HUES6 (cell line): ENCODE results near the gene MAN1B1.

Experiments
- H3K27ac ChIP-seq: 2 replicates; pipeline ENCODE4 v1.7.0; 2013; ENCODE audit warnings: low read depth, mild to moderate bottlenecking, low read length, inconsistent platforms
- H3K27me3 ChIP-seq: 2 replicates; pipeline ENCODE4 v1.6.1; 2013; ENCODE audit warnings: low read length; ENCODE audit not compliant: control insufficient read depth, insufficient read depth
- H3K36me3 ChIP-seq: 2 replicates; pipeline ENCODE4 v1.6.1; 2013; ENCODE audit warnings: low read length; ENCODE audit not compliant: control insufficient read depth, insufficient read depth
- H3K4me1 ChIP-seq: 2 replicates; pipeline ENCODE4 v1.6.1; 2013; ENCODE audit warnings: low read length; ENCODE audit not compliant: control insufficient read depth, insufficient read depth
- H3K4me3 ChIP-seq: 2 replicates; pipeline ENCODE4 v1.5.1; 2013; ENCODE audit warnings: low read depth, low read length
- H3K9ac ChIP-seq: one replicate; pipeline ENCODE4 v1.6.1; 2013; ENCODE audit warnings: mild to moderate bottlenecking, low read length
- H3K9me3 ChIP-seq: 2 replicates; pipeline ENCODE4 v1.6.1; 2013; ENCODE audit warnings: low read depth, low read length; ENCODE audit not compliant: control insufficient read depth, insufficient read depth

The MAN1B1 gene

GRCh38 chr9:137086531-137087408 lies at the start of gene MAN1B1:
Gene MAN1B1 (plus strand): TSS chr9:137086985. CDS start chr9:137087000, 15 bp downstream.
- Histone ChIP-seq H3K4me3 (peak within 1 kb of the TSS; percentile 74), H3K36me3 (peaks cover 20% of the 10 kb centered on the region), H3K9me3 (no peaks in the 10 kb centered on the region), H3K27ac (peak within 1 kb of the TSS; percentile 46; the same call in 1 of the 2 replicates), H3K9ac (peak within 1 kb of the TSS; percentile 75), H3K4me1 (peaks cover 15% of the 10 kb centered on the region; the same call in 1 of the 2 replicates), H3K27me3 (peaks cover 3% of the 10 kb centered on the region; the same call in 1 of the 2 replicates)

DNA sequence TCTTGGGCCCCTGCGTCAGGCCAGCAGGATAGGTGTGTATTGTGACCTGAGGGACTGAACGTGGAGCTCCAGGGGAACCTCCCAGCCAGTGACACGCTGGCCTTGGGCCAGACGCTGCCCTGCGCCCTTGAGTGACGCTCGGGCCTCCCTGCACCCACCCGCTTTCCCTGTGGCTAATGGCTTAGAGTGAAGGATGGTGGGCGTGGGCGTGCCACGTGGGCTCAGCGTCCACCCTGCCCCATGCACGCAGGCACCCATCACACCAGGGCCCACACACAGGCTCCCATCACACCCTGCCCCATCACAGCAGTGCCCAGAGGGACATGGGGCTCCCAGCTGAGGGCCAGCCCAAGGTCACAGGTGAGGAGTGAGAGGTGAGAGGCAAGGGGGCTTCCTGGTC lies 49.8 kb upstream of the MAN1B1 start:
- Histone ChIP-seq H3K4me3 (no peak overlapping the region), H3K27me3 (peaks cover 7% of the 10 kb centered on the region; the same call in 1 of the 2 replicates)

DNA sequence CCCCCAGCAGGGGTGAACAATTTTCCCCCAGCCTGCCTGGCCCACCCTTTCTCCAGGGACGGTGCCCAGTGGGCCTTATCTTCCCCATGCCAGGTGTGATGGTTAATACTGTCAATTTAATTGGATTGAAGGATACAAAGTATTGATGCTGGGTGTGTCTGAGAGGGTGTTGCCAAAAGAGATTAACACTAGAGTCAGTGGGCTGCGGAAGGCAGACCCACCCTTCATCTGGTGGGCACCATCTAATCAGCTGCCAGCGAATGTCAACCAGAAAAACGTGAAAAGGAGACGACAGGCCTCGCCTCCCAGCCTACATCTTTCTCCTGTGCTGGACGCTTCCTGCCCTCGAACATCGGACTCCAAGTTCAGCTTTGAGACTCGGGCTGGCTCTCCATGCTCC lies 49.3 kb upstream of the MAN1B1 start:
- H3K4me3 ChIP-seq: no peak overlapping the region
- peaks cover 15% of the 10 kb centered on the region for H3K36me3 ChIP-seq
- peaks cover 7% of the 10 kb centered on the region; the same call in 1 of the 2 replicates for H3K27me3 ChIP-seq
- H3K27ac ChIP-seq: no peak overlapping the region
- H3K4me1 ChIP-seq: no peaks in the 10 kb centered on the region
- H3K9me3 ChIP-seq: no peaks in the 10 kb centered on the region
- H3K9ac ChIP-seq: no peak overlapping the region

More for the DNA sequence above, 49.8 kb upstream of the MAN1B1 start:
- H3K27ac ChIP-seq: no peak overlapping the region
- no peak overlapping the region for H3K9ac ChIP-seq
- H3K9me3 ChIP-seq: no peaks in the 10 kb centered on the region
- H3K36me3 ChIP-seq: peaks cover 15% of the 10 kb centered on the region
- no peaks in the 10 kb centered on the region for H3K4me1 ChIP-seq

GRCh38 chr9:137038916-137039315 lies 47.9 kb upstream of the MAN1B1 start:
- Histone ChIP-seq H3K9ac (no peak overlapping the region), H3K9me3 (no peaks in the 10 kb centered on the region), H3K27me3 (peaks cover 16% of the 10 kb centered on the region; the same call in 1 of the 2 replicates), H3K4me3 (no peak overlapping the region), H3K27ac (no peak overlapping the region), H3K36me3 (peaks cover 15% of the 10 kb centered on the region), H3K4me1 (no peaks in the 10 kb centered on the region)

GRCh38 chr9:137039611-137040366 lies 47.0 kb upstream of the MAN1B1 start:
- Histone ChIP-seq H3K4me3 (no peak overlapping the region), H3K4me1 (no peaks in the 10 kb centered on the region), H3K9ac (no peak overlapping the region), H3K36me3 (peaks cover 15% of the 10 kb centered on the region), H3K9me3 (no peaks in the 10 kb centered on the region), H3K27ac (no peak overlapping the region), H3K27me3 (peaks cover 20% of the 10 kb centered on the region)

DNA sequence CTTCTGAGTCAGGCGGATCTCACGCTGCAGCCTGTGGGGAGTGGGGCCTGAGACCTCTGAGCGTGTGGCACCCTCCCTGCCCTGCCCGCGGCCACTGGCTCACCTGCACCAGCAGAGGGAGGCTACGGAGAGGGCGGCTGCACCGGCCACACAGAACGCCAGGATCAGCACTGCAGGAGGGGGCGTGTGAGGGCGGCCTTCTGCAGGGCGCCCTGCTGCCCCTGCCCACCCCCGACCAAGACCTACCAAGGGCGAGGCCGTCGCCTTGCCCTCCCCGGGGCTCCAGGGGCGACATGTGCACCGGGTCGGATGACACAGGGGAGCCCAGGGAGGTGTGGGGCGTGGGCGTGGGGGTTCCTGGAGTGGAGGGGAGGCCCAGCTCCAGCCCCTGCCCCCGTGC lies 46.2 kb upstream of the MAN1B1 start:
- Histone ChIP-seq H3K27me3 (peaks cover 25% of the 10 kb centered on the region), H3K9ac (no peak overlapping the region), H3K9me3 (no peaks in the 10 kb centered on the region), H3K27ac (no peak overlapping the region), H3K4me3 (no peak overlapping the region), H3K36me3 (peaks cover 15% of the 10 kb centered on the region), H3K4me1 (no peaks in the 10 kb centered on the region)

- no peaks in the 10 kb centered on the region for H3K9me3 ChIP-seq
- H3K4me1 ChIP-seq: no peaks in the 10 kb centered on the region
- H3K4me3 ChIP-seq: no peak overlapping the region
- peaks cover 15% of the 10 kb centered on the region for H3K36me3 ChIP-seq
- peaks cover 30% of the 10 kb centered on the region for H3K27me3 ChIP-seq
- no peak overlapping the region for H3K9ac ChIP-seq
- no peak overlapping the region for H3K27ac ChIP-seq
These were observed 45.7 kb upstream of the MAN1B1 start for GRCh38 chr9:137041124-137041523.

GRCh38 chr9:137042751-137043727 lies 43.7 kb upstream of the MAN1B1 start:
- Histone ChIP-seq H3K9ac (no peak overlapping the region), H3K27me3 (peaks cover 48% of the 10 kb centered on the region), H3K9me3 (no peaks in the 10 kb centered on the region), H3K36me3 (peaks cover 15% of the 10 kb centered on the region), H3K4me1 (no peaks in the 10 kb centered on the region), H3K4me3 (no peak overlapping the region), H3K27ac (no peak overlapping the region)

GRCh38 chr9:137044037-137044436 lies 42.7 kb upstream of the MAN1B1 start:
- Histone ChIP-seq H3K27me3 (peaks cover 57% of the 10 kb centered on the region), H3K36me3 (peaks cover 10% of the 10 kb centered on the region), H3K9ac (no peak overlapping the region), H3K27ac (no peak overlapping the region), H3K9me3 (no peaks in the 10 kb centered on the region), H3K4me3 (no peak overlapping the region), H3K4me1 (peaks cover 2% of the 10 kb centered on the region; the same call in 1 of the 2 replicates)

DNA sequence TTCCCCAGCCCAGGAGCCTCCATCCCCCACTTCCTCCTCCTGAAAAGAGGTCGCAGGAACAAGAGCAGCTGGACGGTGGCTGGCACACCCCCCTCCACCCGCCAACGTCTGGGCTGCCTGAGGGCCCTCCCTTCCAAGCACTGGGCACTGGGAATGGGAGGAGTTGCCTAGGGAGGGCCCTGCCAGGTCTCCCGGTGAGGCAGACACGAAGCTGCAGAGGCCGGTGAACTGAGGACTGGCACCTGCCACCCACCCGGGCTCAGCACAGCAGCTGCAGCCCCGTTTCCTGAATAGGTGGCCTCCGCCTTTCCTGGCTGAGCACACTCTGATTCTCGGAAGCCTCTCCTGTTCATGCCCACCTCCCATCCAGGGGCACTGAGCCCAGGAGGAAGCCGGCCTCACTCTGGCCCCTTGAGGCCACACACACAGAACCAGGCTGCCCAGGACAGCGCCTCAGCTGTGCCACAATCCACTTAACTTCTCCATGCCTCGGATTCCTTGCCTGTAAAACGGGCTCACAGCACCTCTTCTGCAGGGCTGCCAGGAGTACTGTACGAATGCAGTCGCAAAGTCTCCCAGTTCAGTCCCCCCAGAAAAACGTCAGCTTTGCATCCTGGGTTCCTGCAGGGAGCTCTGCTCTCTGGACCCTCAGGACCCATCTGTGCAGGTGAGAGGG lies 42.1 kb upstream of the MAN1B1 start:
- Histone ChIP-seq H3K9ac (no peak overlapping the region), H3K4me1 (peaks cover 6% of the 10 kb centered on the region; the same call in 1 of the 2 replicates), H3K36me3 (peaks cover 5% of the 10 kb centered on the region), H3K4me3 (peak overlapping the region; percentile 78), H3K27ac (no peak overlapping the region), H3K27me3 (peaks cover 63% of the 10 kb centered on the region), H3K9me3 (no peaks in the 10 kb centered on the region)
